GM12892 (cell line): ENCODE measurements around the gene NEGR1.

Source experiments
- POLR2A ChIP-seq: IDR thresholded peaks from 2 replicates; pipeline ENCODE4 v1.6.1; 2011; ENCODE audit warnings: low read depth, low read length, control low read depth
- POLR2AphosphoS5 ChIP-seq: IDR thresholded peaks from 2 replicates; pipeline ENCODE4 v1.6.1; 2011; ENCODE audit warnings: low read depth, low read length, control low read depth

DNA sequence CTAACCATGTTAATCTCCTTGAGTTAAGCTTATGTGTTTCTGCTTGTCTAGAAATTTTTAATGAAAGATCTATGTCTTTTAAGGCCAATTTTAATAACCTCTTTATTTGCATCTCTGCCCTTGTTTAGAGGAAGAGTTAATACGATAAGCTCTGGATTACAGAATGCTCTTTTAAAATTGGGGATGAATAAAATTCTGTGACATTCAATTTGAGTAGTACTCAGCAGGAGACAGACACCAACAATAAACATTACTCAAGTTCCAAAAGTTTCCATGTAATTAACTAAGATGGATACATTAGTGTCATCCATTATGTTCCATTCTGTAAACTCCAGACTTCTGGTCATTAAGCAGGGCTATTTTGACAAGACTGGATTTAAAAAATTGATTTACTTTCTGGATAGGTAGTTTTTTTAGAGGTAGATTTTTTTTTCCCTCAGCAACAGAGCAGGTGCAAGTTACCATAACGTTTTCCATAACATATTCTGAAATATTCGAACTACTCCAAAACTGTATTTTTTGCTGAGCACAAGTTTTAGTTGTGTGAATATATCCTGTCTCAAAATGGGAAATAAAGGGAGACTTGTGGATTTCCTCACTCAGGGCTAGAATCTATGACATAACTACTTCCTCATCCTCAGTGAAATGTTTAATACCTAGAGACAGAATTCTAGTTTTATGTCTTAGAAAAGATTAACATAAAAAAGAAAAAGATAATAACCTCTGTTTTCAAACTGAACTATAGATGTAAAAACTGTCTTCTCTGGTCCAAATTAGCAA is 221.7 kb downstream of the NEGR1 start:
- TF ChIP-seq POLR2A (no peak), POLR2AphosphoS5 (no peak)
